Fibroblast of the aortic adventitia (primary cell): ENCODE results near the gene PPP2R5B. TPM values are rescaled to one million over a fixed set of nuclear protein-coding genes. Genes with fewer than 3 reads are reported as not detected.

Experiments used
- DNase-seq: peaks from one replicate; pipeline ENCODE4 v3.0.0-alpha.2; 2010; ENCODE audit warnings: low read depth
- H3K4me3 ChIP-seq: 2 replicates; pipeline ENCODE4 v1.5.1; 2011; ENCODE audit warnings: low read depth, mild to moderate bottlenecking, control low read depth, low read length, moderate library complexity
- CTCF ChIP-seq: IDR thresholded peaks from 2 replicates; pipeline ENCODE4 v1.5.1; 2011; ENCODE audit warnings: mild to moderate bottlenecking, low read length, control low read depth, inconsistent platforms; ENCODE audit not compliant: insufficient read depth
- total RNA-seq: library from RNA; depleted of rRNA; stranded (reverse); fragments of >200 nt; gene quantifications from 2 replicates; pipeline ENCODE4 v1.2.3, GENCODE V29; 2012; ENCODE audit warnings: low replicate concordance

The PPP2R5B gene
- total RNA-seq, 1 donor, result 7.9 TPM

DNA sequence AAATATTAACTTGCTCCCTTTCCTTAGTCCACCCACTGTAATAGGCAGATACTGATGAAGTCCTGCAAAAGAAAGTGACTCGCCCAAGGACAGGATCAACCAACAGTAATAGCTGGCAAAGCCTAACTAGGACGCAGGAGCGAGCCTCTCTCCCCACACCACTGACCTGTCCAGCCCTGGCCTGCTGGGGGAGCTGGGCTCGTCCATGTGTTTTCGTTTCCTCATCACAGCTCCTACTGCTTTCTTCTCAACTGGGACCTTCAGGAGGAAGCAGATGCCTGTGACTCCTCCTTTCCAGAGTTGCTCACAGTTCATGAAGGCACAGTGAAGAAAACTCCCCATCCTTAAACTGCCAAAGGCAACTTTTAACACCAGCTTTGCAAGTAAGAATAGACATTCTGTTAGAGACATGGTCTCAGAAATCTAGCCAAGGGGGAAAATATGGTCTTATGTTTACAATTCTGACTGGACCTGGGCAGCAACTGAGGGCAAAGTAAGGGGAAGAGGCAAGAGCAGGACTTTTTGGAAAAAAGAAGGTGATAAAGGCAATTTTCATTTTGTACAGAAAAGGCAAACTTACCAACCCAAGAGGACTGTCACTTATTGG lies 22.8 kb downstream of the PPP2R5B start:
- no peak overlapping the region for H3K4me3 ChIP-seq
- peak; percentile 16 for TF ChIP-seq CTCF
- no peak for DNase-seq

- H3K4me3 ChIP-seq, result no peak overlapping the region
- no peak for TF ChIP-seq CTCF
- DNase-seq, result no peak
These were observed 27.0 kb downstream of the PPP2R5B start for GRCh38 chr11:64951529-64951928.

DNA sequence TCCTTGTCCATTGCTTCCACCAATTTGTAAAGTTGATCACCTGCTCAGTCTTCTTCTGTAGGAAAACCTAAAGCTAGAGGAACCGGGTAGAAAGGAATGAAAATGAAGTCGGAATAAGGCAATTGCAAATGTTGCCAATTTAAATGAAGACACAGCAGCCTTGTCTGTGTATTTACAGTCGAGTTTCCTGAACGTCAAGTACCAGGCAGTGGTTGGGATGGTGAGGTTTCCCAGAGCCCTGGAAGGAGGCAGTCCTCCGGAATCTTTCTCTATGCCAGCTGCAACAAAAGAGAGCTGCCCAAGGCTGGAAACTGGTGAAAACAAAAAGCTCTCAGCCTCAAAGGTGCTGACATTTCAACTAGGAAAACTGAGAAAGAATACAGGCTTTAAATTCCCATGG lies 29.7 kb downstream of the PPP2R5B start:
- no peak overlapping the region for H3K4me3 ChIP-seq
- no peak for TF ChIP-seq CTCF

GRCh38 chr11:64959498-64959897 lies 35.0 kb downstream of the PPP2R5B start:
- no peak for DNase-seq
- TF ChIP-seq CTCF, result no peak
- H3K4me3 ChIP-seq, result no peak overlapping the region

More for the DNA sequence above, 29.7 kb downstream of the PPP2R5B start:
- DNase-seq, result no peak

- DNase-seq, result peak; percentile 45
- no peak overlapping the region for H3K4me3 ChIP-seq
- no peak for TF ChIP-seq CTCF
These were observed 36.2 kb downstream of the PPP2R5B start for GRCh38 chr11:64960719-64961118.

GRCh38 chr11:64963072-64963631 lies 38.7 kb downstream of the PPP2R5B start:
- no peak for TF ChIP-seq CTCF
- DNase-seq, result no peak

GRCh38 chr11:64967375-64967774 lies 42.9 kb downstream of the PPP2R5B start:
- no peak for DNase-seq
- H3K4me3 ChIP-seq, result no peak overlapping the region
- no peak for TF ChIP-seq CTCF

More at GRCh38 chr11:64963072-64963631, 38.7 kb downstream of the PPP2R5B start:
- H3K4me3 ChIP-seq, result no peak overlapping the region
